ENCODE data around the gene PPP1R12B.
"Not testable (repeated sequence)": the region's sequence is repeated elsewhere in the genome, so short reads cannot be mapped to it uniquely, and the experiment has no call there.

Gene PPP1R12B

DNA sequence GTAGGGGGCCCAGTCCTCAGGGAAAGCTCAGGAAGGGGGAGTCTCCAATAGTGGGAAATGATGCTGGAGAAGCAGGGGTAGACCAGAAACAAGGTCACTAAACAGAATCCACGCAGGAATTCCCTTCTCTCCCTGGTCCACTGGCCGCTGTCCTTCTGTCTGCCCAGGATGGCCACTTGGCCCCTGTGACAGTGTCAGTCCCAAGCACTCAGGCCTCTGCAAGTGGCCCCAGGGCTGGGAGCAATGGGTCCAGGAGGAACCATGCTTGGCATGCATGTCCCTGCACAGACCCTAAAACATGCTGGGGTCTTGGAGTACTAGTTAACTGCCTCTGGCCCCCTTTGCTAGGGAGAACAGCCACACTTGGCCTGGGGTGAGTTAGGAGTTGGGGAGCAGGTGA is 271.5 kb downstream of the PPP1R12B start:
- DNase-seq, result not testable (repeated sequence)

DNA sequence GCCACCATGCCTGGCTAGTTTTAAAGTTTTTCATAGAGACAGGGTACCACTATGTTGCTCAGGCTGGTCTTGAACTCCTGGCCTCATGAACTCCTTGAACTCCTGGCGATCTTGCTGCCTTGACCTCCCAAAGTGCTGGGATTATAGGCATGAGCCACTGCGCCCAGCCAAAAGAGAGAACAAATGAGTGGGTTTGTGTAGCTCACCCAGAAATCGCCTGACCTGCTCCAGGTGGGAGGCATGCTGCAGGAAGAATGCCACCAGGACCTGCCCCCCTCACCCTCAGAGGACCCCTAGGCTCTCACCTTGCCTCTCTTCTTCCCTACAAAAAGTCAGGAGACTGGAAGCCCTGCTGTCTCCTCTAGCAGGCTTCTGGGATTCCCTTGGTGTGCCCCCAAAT is 272.9 kb downstream of the PPP1R12B start:
- no peak for DNase-seq

DNA sequence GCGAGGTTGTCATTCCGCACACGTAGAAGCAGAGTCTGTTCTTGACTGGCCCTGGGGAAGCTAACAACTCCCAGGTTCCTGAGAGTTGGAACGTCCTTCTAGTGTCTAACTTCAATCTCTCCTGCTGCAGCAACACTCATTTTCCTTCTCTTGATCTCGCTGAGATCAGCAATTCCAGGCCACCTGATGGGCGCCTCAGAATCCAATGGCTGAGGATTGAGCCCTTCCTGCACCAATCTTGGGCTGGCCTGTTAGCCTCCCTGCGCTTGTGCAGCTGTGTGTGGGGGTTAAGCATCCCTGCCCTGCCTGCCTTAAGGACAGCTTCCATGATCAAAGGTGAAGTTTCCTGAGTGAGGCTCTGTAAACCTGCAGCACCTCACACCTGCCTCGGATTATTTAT is 273.9 kb downstream of the PPP1R12B start:
- no peak for DNase-seq

DNA sequence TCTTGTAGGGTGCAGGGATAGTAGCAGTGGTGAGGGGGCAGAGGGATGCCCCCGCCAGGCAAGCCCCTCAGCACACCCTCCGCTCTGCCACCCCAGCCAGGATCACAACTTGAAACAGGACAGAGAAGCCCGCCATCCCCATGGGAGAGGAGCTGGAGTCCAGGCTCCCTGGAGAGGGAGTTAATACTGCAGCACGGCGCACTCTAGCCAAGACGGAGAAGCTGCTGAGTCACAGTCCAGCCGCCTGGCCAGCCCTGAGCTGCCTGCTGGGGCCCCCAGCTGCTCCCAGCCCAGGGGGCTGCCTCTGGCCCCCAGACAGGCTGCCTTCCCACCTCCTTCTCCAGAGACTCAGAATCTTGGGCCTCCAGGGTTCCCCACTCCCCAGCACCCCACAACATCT is 274.6 kb downstream of the PPP1R12B start:
- peak; percentile 72 for DNase-seq

DNA sequence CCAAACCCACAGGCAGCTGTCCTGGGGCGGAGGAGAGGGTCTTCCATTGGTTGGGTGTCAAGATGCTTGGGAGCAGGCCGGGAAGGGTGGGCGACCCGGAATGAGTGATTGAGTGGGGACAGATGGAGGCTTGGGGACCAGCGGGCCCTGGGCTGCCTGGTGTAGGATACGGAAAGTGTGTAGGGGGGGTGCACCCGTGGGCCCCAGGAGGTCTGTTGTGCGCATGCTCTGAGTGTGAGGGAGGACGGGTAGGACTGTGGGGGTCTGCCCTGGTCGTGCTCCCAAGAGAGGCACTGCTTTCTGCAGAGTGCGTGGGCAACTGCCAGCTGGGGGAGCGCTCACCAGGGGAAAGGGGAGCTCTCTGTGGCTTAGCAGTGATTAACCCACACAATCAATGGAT is 275.0 kb downstream of the PPP1R12B start:
- not testable (repeated sequence) for DNase-seq

DNA sequence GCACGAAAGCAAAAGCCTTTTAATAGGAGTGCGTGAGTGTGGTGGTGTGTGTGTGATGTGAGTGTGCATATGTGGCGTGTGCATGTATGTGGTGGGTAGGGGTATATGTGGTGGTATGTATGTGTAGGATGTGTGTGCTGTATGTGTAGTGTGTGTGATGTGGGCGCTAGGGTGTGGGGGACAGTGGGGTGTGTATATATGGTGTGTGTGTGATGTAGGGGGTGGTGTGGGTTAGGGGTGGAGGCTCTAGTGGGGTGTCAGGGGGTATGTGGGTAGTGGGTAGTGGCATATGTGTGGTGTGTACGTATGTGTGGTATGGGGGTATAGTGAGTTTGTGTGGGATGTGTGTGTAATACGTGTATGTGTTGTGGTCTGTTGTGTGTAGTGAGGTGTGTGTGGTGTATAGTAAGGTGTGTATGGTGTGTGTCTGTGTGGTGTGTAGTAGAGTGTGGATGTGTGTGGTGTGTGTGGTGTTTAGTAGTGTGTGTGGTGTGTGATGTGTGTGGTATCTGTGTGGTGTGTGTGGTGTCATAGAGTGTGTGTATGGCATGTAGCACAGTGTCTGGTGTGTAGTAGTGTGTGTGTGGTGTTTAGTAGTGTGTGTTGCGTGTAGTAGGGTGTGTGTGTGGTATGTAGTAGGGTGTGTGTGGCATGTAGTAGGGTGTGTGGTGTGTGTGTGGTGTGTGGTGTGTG is 275.7 kb downstream of the PPP1R12B start:
- DNase-seq, result no peak

DNA sequence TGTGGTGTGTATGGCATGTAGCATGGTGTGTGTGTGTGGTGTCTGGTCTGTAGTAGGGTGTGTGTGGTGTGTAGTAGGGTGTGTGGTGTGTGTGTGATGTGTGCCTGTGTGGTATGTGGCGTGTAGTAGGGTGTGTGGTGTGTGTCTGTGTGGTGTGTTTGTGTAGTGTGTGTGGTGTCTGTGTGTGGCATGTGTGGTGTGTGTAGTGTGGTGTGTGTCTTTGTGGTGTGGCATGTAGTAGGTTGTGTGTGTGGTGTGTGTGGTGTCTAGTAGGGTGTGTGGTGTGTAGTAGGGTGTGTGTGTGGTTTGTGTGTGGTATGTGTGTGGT is 276.2 kb downstream of the PPP1R12B start:
- DNase-seq, result no peak

DNA sequence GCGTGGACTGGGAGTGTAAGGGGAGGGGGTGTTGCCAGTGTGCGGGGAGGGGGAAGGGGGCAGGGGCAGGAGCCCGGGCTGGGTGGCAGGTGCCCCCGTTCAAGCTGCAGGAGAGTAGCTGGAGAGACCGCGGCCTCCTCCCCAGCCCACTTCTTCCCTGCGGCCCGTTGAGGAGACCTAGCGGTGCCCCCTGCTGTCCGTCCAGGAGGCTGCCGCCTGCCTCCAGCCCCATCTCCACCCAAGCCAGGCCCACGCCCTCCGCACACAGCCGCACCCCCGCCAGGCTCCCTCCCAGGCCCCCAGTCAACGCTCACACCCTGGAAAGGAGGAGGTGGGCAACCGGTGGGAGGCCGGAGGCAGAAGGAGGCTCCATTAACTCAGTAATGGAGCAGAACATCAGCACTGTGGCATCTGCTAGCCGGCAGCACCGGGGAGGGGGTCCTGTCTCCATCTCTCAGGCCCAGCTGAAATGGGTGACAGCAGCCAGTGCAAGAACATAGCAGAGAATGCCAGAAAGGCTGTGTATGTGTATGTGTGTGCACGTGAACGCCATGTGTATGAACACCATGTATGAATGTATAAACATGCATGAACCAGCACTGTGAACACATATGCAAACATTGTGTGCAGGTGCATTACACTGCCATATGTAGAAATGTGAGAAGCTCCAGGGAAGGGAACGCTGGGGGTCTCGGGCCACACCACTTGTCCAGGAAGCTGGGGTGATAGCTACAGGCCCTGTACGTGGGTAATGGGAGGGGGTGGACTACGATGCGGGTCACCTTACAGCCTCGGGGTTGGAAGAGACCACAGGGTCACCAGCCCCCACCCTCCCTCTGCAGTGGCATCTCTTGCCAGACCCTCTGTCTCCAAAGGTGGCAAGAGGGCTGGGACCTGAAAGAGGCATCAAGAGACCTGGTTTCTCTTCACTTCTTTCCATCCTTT is 277.2 kb downstream of the PPP1R12B start:
- DNase-seq, result peak; percentile 71

DNA sequence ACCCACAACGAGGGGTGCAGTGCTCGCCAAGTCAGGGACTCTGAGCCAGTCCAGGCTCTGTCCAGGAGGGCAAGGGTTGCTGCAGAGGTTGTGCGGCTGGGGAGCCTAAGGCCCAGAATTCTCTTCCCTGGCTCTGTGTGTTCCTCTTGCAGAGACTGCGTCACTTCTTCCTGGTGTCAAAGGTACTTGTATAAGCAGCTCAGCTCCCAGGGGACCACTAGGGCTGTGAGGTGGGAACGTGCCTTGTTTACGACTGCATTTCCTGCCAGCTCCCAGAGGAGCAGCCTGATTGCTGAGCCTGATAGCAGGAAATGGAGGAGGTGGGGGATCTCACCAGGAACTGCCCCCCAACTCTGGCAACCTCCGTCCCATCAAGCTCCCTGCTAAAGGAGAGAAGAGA is 278.5 kb downstream of the PPP1R12B start:
- not testable (repeated sequence) for DNase-seq

DNA sequence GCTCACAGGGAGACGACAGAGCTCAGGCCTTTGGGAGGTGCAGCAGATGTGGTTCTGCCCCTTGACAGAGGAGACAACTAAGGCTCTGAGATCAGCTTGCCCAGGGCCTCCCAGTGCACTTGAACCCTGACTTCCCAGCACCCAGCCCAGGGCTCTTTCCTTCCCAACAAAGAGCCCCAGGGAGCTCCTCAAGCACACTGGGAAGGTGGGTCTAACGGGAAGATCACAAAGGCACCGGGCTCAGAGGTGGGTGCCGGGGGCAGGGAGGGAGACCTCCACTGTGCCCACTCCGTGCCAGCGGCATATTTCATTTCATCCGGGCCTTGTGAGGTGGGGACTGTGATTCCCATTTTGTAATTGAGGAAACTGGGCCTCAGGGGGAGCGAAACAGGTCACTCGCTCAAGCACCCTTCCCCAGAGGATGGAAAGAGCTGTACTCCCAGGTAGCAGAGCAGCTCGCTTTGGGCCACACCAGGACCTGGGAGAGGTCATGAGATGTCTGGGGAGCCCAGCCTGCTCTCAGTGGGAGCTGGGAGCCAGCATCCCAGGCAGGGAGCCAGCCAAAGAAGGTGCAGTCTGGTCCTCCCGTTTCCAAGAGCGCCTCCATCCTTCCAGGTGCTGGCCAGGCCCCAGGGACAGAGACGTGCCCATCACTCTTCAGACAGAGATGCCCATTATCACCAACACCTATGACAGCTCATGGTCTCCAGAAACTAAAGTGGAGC is 279.5 kb downstream of the PPP1R12B start:
- DNase-seq, result no peak

DNA sequence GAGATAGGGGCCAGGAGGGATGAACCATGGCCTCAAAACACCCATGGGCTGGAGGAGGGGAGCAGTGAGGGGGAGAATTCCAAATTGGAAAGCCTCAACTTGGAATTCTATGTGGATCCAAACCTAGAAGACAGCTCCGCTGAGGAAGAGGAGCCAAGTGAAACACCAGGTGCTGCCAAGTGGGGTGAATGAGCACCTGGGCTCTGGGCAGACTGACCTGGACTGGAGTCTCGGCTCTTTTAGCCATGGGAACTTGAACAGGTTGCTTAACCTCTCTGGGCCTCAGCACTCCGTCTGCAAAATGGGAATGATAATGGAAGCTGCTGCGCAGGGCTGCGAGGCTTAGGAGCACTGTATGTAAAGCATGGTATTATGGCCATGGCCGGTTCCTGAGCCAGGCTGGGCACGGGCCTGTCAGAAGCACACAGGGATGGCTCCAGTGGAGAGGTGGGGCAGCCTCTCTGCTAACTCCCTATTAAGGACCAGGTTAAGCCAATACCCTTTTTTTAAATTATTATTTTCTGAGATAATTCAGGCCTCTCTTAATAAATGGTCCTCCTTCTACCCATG is 280.2 kb downstream of the PPP1R12B start:
- no peak for DNase-seq

DNA sequence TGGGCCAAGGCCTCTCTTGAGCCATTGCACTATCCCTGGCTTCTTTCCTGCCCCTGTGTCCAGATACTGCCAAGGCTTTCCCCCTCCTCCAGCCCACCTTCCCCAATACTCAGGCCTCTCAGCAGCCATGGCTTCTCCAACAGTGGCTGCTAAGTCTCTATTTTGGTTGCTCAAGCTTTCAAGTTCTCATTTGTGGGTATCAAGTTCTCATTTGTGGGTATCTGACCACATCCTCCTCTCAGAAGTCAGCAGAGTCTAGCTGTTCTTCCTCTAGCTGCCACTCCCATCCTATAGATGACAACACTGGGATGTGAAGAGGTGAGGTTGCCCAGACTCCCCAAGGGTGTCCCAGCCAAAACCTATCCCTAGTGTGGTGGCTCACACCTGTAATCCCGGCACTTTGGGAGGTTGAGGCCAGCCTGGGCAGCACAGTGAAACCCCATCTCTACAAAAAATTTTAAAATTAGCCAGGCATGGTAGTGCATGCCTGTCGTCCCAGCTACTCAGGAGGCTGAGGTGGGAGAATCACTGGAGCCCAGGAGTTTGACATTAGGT is 280.8 kb downstream of the PPP1R12B start:
- not testable (repeated sequence) for DNase-seq

DNA sequence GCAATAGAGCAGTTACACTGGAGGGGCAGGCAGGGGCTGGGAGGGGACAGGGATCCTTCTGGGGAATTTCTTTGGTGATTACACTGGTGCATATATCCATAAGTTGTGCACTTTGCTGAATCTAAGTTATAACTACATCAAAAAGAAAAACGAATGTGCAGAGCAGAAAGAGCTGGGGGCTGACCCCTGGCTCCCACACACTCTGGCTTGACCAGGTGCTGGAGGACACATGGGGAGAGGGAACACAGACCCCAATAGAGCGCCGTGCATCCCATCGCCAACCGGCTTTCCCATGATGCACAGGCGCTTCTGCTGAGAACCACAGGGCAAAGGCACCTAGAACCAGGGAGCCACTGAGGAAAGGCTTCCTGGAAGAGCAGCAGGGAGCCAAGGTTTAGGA is 281.6 kb downstream of the PPP1R12B start:
- not testable (repeated sequence) for DNase-seq

DNA sequence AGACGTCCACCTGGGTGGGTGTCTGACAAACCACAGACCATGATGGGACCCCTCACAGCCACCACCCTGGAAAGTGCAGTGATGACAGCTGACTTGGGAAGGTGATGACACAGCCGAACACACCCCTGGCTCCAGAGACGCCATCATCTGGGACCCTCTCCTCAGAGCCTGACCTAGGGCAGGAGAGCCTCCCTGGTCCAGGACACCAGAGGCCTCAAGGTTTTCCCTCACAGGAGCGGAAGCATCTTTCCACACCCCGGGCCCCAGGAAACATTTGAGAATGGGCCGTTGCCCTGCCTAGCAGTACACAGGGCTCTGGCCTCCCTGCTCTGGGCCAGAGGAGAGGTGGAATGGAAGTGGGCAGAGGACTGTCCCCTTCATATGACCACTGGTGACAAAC is 282.0 kb downstream of the PPP1R12B start:
- no peak for DNase-seq

DNA sequence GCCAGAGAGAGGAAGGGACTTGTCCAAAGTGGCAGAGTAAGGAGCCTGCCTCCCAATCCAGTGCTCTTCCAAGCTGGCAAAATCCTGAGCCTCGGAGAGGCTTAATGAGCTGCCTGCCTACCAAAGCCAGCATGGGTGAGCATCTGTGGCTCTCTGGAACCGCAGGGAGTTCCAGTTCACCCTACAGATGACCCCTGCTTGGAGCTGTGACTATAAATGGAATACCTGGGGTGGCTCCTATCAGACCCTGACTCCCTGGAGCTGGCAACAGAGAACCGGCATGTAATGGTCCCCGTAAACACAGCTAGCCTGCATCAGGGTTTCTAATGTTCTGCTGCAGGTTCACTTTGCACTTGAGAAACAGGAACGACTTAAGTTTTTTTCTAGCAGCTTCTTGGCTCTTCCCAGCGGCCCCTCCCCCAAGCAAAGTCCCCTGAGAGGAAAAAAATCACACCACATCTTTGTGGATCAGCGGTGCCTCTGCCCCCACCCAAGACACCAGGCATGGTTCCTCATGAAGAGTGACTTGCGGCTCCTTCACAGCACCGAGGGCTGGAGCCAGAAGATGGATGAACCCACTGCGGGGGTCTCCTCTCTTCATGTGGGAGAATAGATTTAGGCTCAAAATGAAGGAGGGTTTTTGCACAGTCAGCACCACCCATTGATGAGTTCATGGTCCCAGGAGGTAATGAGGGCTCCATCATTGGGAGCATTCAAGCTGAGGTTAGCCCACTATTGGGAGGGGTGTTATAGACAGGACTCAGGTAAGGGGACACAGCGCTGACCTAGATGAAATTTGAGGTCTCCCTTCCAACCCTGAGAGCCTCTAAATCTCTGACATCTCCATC is 282.8 kb downstream of the PPP1R12B start:
- DNase-seq, result no peak

DNA sequence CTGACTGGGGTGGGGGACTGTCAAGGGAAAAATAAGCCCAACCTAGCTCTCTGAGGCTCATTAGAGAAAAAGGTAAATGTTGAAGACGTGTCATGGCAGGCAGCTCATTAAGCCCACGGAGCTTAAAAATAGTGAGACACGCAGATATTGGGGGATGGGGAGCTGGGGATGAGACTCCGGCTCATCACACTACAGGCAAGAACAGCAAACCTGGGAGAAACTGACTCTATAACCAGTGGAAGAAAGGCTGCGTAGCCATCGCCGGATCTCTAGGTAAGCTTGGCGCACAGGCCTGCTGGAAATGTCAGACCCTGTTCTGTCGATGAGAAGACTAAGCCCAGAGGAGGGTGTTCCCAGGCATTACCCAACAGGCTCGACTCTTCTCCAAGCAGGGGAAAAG is 283.7 kb downstream of the PPP1R12B start:
- no peak for DNase-seq

DNA sequence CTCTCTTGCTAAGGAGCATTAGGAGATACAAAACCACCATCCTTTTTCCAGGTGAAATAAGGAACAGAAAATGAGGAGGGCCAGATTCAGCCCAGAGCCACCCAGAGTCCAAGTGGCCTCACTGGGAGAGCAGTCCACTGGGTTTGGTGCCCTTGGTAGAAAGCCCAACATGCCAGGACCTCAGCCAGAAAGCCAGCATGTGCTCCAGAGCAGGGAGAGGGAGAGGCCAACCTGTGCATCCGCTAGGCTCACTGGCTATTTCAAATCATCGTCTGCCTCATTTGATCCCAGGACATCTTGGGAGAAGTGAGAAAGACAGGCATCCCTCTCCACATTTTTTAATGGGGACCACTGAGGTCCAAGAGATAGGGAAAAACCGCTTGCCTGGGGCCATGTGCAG is 287.7 kb downstream of the PPP1R12B start:
- not testable (repeated sequence) for DNase-seq

DNA sequence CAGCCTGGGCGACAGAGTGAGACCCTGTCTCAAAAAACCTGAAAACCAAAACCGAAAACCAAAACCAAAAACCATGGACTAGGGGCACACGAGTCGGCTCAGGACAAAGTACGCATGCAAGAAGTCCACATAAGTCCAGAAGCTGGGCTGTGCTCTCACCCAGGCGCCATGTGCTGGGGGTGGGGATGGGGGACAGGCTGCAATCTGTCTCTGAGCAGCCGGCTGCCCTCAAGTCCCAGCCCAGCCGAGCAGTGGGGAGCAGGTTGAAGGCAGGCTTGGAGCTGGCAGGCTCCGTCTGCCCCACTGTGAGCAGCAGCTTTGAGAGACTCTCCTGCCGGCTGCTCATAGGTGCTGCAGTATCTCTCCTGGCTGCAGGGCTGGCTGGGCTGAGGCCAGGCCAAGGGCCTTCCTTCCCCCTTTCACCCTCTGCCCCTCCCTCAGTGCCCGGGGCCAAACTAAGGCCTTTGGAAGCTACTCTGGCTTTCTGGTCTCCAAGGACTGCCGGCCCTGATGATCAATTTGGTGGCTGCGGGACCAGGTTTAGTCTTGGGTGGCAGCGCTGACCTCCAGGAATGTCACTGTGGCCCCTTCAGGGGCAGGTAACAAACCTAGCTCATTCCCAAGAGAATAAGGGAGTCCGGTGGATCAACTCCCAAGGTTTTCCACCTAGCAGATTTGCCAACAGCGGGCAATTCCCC is 289.0 kb downstream of the PPP1R12B start:
- not testable (repeated sequence) for DNase-seq

DNA sequence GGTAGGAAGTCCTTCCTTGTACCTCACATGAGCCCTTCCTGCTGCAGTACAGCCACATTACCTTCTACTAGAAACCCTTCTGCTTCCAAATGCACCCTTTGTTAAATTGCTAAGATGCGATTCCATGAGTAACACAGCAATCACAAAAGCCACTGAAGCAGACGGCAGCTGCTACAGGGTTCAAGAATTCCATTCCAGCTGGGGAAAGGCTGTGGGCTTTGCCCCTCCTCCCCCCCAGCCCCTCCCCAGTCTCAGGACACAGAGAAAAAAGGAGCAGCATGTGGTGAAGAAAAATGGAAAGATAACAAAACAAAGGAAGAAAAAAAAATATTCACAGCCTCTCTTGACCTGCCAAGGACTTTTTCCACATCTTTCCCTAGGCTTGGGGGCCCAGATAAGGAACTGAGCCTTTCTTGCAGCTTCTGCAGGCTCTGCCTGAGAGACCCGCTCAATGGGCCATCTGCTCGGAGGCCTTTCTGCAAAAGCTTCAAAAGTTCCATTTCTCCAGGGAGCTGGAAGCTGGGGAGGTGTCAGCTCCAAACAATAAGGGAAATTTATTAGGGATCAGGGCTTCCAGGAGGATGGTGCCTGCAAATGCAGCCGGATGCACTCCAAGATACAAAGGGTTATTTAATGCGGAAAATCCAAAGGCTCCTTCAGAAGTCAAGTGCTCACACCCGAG is 289.7 kb downstream of the PPP1R12B start:
- DNase-seq, result no peak

DNA sequence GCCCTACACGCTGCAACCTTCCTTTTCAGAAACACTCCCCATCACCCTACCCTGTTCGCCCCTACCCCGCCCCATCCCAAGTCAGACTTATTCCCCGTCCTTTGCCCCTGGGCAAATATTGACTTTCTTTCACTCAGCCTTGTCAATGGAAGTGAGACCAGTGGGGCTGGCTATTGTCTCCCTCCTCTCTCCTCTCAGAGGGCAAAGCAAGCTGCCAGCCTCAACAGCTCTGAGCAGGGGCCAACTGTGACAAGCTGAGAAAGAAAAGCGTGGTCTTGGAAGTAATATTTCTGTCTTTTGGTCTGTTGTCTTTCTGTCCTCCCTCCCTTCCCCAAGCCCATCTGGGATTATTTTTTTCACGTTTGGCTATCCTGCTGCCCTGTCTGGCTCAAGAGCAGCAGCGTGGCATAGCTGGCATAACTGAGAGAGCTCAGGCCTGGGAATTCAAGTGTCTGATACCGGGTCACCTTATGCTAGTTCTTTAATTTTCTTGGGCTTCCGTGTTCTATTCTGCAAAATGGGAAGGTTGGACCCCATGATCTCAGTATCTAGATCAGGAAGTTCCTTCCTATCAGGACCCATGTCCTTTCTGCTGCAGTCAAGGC is 290.3 kb downstream of the PPP1R12B start:
- DNase-seq, result not testable (repeated sequence)
